ENCODE results near the gene RBMS3. TPM values are rescaled to one million over a fixed set of nuclear protein-coding genes. Genes with fewer than 3 reads are reported as not detected.
A peak's percentile ranks its signal among the peaks of the same experiment; 100 is the strongest.

RBMS3 gene
- total RNA-seq, 2 donors from 2014 or later, result 27.3 to 51.4 TPM

DNA sequence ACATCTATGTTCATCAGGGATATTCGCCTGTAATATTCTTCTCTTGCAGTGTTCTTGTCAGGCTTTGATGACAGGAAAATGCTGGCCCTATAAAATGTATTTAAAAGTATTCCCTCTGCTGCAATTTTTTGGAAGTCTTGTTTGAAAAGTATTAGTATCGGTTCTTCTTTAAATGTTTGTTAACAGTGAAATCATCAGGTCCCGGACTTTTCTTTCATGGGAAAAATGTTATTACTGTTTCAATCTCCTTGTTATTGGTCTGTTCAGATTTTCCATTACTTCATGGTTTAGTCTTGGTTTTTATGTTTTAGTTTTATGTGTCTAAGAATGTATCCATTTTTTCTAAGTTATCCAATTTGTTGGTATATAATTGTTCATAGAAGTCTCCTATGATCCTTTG, 225.6 kb downstream of the RBMS3 start:
- H3K4me3 ChIP-seq, result no peak overlapping the region
- TF ChIP-seq CTCF (IDR thresholded peaks at IDR 0.05), result no peak
- no peaks in the 10 kb centered on the region for H3K36me3 ChIP-seq
- H3K27me3 ChIP-seq, result no peaks in the 10 kb centered on the region
- no peak for DNase-seq (ENCODE audit: low spot score)
- H3K27ac ChIP-seq, result no peak overlapping the region
- H3K4me1 ChIP-seq, result peaks cover 0 to 19% of the 10 kb centered on the region in 2 donors
- H3K9me3 ChIP-seq, result peaks cover 0 to 4% of the 10 kb centered on the region in 2 donors

DNA sequence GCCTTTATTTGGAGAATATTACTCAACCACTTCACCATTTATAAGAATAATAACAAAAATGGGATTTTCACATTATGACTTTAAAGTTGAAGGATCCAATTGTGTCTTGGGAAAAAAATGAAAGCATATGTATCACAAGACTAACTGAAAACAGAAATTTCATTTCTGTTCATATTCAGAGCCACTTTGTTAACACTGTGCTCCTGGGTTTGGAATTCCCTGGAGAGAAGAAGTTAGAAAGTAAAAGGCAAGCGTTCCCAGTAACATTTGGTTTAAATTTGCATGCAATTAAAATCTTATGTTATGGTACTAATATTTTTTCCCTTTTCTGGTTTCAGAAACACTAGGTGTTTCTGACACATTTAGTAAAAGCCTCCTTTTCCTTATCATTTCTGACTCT, 230.8 kb downstream of the RBMS3 start:
- Histone ChIP-seq H3K9me3 (no peaks in the 10 kb centered on the region), H3K4me3 (no peak overlapping the region), H3K4me1 (peaks cover 0 to 36% of the 10 kb centered on the region in 2 donors), H3K27ac (no peak overlapping the region), H3K36me3 (no peaks in the 10 kb centered on the region), H3K27me3 (no peaks in the 10 kb centered on the region)
- no peak for DNase-seq (ENCODE audit: low spot score)
- no peak for TF ChIP-seq CTCF (IDR thresholded peaks at IDR 0.05)

- Histone ChIP-seq H3K36me3 (no peaks in the 10 kb centered on the region), H3K4me1 (peaks cover 0 to 36% of the 10 kb centered on the region in 2 donors), H3K4me3 (no peak overlapping the region), H3K27me3 (no peaks in the 10 kb centered on the region), H3K9me3 (no peaks in the 10 kb centered on the region), H3K27ac (peak overlapping the region in 1 of 2 donors; percentile 36)
- TF ChIP-seq CTCF (IDR thresholded peaks at IDR 0.05), result no peak
- no peak for DNase-seq (ENCODE audit: low spot score)
Measured at GRCh38 chr3:29512641-29513040, 231.8 kb downstream of the RBMS3 start.

- Histone ChIP-seq H3K27me3 (no peaks in the 10 kb centered on the region), H3K4me1 (peaks cover 0 to 36% of the 10 kb centered on the region in 2 donors), H3K36me3 (no peaks in the 10 kb centered on the region), H3K9me3 (no peaks in the 10 kb centered on the region), H3K4me3 (no peak overlapping the region), H3K27ac (peak overlapping the region in 1 of 2 donors; percentile 36)
- no peak for DNase-seq (ENCODE audit: low spot score)
- no peak for TF ChIP-seq CTCF (IDR thresholded peaks at IDR 0.05)
Measured at GRCh38 chr3:29513236-29513635, 232.4 kb downstream of the RBMS3 start.

GRCh38 chr3:29514170-29514569, 233.3 kb downstream of the RBMS3 start:
- Histone ChIP-seq H3K4me3 (no peak overlapping the region), H3K4me1 (peaks cover 0 to 36% of the 10 kb centered on the region in 2 donors), H3K9me3 (no peaks in the 10 kb centered on the region), H3K27me3 (no peaks in the 10 kb centered on the region), H3K36me3 (no peaks in the 10 kb centered on the region), H3K27ac (peak overlapping the region in 1 of 2 donors; percentile 36)
- DNase-seq (ENCODE audit: low spot score), result no peak
- TF ChIP-seq CTCF (IDR thresholded peaks at IDR 0.05), result no peak

- no peak for TF ChIP-seq CTCF (IDR thresholded peaks at IDR 0.05)
- H3K4me3 ChIP-seq, result no peak overlapping the region
- no peak for DNase-seq (ENCODE audit: low spot score)
- no peak overlapping the region for H3K27ac ChIP-seq
- H3K4me1 ChIP-seq, result peaks cover 0 to 36% of the 10 kb centered on the region in 2 donors
- H3K27me3 ChIP-seq, result no peaks in the 10 kb centered on the region
- no peaks in the 10 kb centered on the region for H3K36me3 ChIP-seq
- H3K9me3 ChIP-seq, result no peaks in the 10 kb centered on the region
Measured at GRCh38 chr3:29514912-29515311, 234.0 kb downstream of the RBMS3 start.
